K562 (cell line): ENCODE data around the gene TUBB1. TPM values are rescaled to one million over a fixed set of nuclear protein-coding genes. Genes with fewer than 3 reads are reported as not detected.

ENCODE experiments used
- BRCA1 ChIP-seq, 2 experiments: fragments of 450-650 bp in 1 of 2; sonication (generic) in 1 of 2; formaldehyde crosslinking in 1 of 2; IDR thresholded peaks; 2 replicates each; pipeline versions ENCODE4 v1.5.0 to v1.6.1; 2017 to 2020; ENCODE audit warnings: mild to moderate bottlenecking in 1 of 2, missing genetic modification reagents in 1 of 2
- CHD2 ChIP-seq: IDR thresholded peaks from 2 replicates; pipeline ENCODE4 v1.6.1; 2011; ENCODE audit warnings: low read depth, low read length
- CTBP1 ChIP-seq: fragments of 450-650 bp; IDR thresholded peaks from 2 replicates; pipeline ENCODE4 v1.6.1; 2016; ENCODE audit warnings: borderline replicate concordance
- HMG20B ChIP-seq: fragments of 250-450 bp; sonication (Bioruptor Pico); IDR thresholded peaks from 2 replicates; pipeline ENCODE4 v1.5.0; 2021; ENCODE audit warnings: mild to moderate bottlenecking
- IFI16 ChIP-seq: fragments of 250-450 bp; sonication (Bioruptor Pico); IDR thresholded peaks from 2 replicates; pipeline ENCODE4 v2.1.2; 2022; ENCODE audit warnings: mild to moderate bottlenecking, inconsistent platforms
- MYBL2 ChIP-seq, 2 experiments: fragments of 450-650 bp in 1 of 2; sonication (generic) in 1 of 2; formaldehyde crosslinking in 1 of 2; IDR thresholded peaks; 2 replicates each; pipeline versions ENCODE4 v1.6.1 to v1.8.1; 2017 to 2022; ENCODE audit warnings: borderline replicate concordance in 1 of 2, inconsistent platforms in 1 of 2, low read depth in 1 of 2, mild to moderate bottlenecking in 1 of 2, missing genetic modification reagents in 1 of 2, moderate library complexity in 1 of 2
- NFE2L1 ChIP-seq: fragments of 450-650 bp; IDR thresholded peaks from 2 replicates; pipeline ENCODE4 v1.6.1; 2016; ENCODE audit warnings: missing genetic modification characterization, low read depth, mild to moderate bottlenecking, missing compliant biosample characterization, moderate library complexity, borderline replicate concordance
- PPARD ChIP-seq: fragments of 250-450 bp; sonication (Bioruptor Pico); IDR thresholded peaks from 2 replicates; pipeline ENCODE4 v1.8.0; 2022; ENCODE audit warnings: inconsistent platforms, mild to moderate bottlenecking, moderate library complexity
- SIRT6 ChIP-seq: IDR thresholded peaks from one replicate; pipeline ENCODE4 v1.6.1; 2012; ENCODE audit warnings: low read depth, mild to moderate bottlenecking, control low read depth, inconsistent platforms, low read length, moderate library complexity
- TCF7 ChIP-seq: sonication (generic); IDR thresholded peaks from 2 replicates; pipeline ENCODE4 v1.6.1; 2016; ENCODE audit warnings: antibody characterized with exemption, borderline replicate concordance
- ZBTB17 ChIP-seq: fragments of 450-650 bp; formaldehyde crosslinking; IDR thresholded peaks from 2 replicates; pipeline ENCODE4 v1.4.0; 2020; ENCODE audit warnings: mild to moderate bottlenecking
- ZNF133 ChIP-seq: fragments of 250-450 bp; sonication (Bioruptor Pico); IDR thresholded peaks from 2 replicates; pipeline ENCODE4 v1.4.0; 2020; ENCODE audit warnings: mild to moderate bottlenecking
- polyA plus RNA-seq, 8 experiments: library from polyadenylated mRNA; depleted of rRNA in 4 of 8; stranded (reverse) in 5 of 8; unstranded in 3 of 8; fragments of >200 nt; fragmentation: Nextera tagmentation in 2 of 8; fragmentation: Illumina TruSeq in 1 of 8; extraction: Ambion mirVana in 2 of 8; extraction: Trizol in 1 of 8; gene quantifications; 2 replicates each; pipeline versions ENCODE4 v1.2.1 to v1.2.3, GENCODE V29; 2011 to 2014; ENCODE audit warnings: inconsistent platforms in 1 of 8, missing spikeins in 1 of 8
- total RNA-seq, 7 experiments: library from RNA; depleted of rRNA in 6 of 7; stranded (reverse); fragments of >200 nt in 6 of 7; fragmentation: Illumina TruSeq in 2 of 7; extraction: Trizol in 2 of 7; gene quantifications; 2 replicates each; pipeline versions ENCODE4 v1.2.1 to v1.2.3, GENCODE V29; 2011 to 2021; ENCODE audit warnings: low replicate concordance in 1 of 7
- TF ChIP-seq, protein P1 (sequence below): fragments of 450-650 bp; IDR thresholded peaks from 2 replicates; pipeline ENCODE4 v1.6.1; 2016; ENCODE audit warnings: borderline replicate concordance
- TF ChIP-seq, protein P2 (sequence below): fragments of 250-450 bp; sonication (Bioruptor Pico); IDR thresholded peaks from 2 replicates; pipeline ENCODE4 v1.5.0; 2021
- TF ChIP-seq, protein P3 (sequence below): conservative IDR thresholded peaks from 2 replicates; pipeline ENCODE4 v1.6.1; 2011; ENCODE audit warnings: low read depth, mild to moderate bottlenecking, low read length; ENCODE audit not compliant: control insufficient read depth
- TF ChIP-seq, protein P4 (sequence below): sonication (generic); formaldehyde crosslinking; IDR thresholded peaks from 2 replicates; pipeline ENCODE4 v1.8.1; 2023; ENCODE audit warnings: missing genetic modification reagents, mild to moderate bottlenecking, borderline replicate concordance

Gene TUBB1
- total and polyA plus RNA-seq, 9 of the 15 experiments (the other 6 are each of a cell fraction or from before 2014, with no cell fraction given): 1.5 to 3.9 (median 2.4) TPM

DNA sequence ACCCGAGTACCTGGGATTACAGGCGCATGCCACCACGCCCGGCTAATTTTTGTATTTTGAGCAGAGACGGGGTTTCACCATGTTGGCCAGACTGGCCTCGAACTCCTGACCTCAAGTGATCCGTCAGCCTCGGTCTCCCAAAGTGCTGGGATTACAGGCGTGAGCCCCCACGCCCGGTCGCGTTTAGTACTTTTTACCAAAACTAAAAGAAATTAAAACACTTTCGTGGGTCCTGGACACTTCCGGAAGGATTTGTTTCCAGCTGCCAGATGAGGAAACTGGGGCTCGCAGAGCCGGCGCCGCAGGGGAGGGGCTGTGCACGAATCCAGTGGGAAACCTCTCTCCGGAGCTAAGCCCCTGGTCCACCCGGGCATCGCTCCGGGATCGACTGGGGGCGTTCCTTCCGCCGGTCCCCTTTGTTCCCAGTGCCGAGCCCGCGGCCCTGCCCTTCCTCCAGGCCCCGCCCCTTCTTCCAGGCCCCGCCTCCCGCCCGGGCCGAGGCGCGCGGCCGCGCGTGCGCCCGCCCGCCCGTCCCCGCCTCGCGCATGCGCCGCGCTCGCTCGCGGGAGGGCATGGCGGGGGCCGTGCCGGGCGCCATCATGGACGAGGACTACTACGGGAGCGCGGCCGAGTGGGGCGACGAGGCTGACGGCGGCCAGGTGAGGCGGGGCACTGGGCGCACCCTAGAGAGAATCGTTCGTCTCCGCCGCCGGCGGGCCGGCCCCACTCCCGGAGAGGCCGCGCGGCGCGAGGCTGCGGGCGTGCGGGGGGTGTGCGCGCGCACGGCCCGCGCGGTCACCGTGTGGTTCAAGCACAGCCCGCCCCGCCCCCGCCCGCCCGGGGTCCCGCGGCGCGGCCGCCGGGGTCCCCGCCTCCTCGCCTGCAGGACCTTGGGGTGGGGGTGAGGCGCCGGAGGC lies 38.3 kb upstream of the TUBB1 start, which contains the start of gene NELFCD (continued):
- no peak for TF ChIP-seq MYBL2 (IDR thresholded peaks at IDR 0.05; ENCODE audit: low read depth)
- no peak for TF ChIP-seq MYBL2 (CRISPR knock-in tag; IDR thresholded peaks at IDR 0.05; ENCODE audit: borderline replicate concordance)
- TF ChIP-seq TCF7: peak; percentile 87
- TF ChIP-seq HMG20B (CRISPR knock-in tag): no peak
- no peak for TF ChIP-seq SIRT6
- TF ChIP-seq NFE2L1 (tag): no peak
- TF ChIP-seq, protein P1, sequence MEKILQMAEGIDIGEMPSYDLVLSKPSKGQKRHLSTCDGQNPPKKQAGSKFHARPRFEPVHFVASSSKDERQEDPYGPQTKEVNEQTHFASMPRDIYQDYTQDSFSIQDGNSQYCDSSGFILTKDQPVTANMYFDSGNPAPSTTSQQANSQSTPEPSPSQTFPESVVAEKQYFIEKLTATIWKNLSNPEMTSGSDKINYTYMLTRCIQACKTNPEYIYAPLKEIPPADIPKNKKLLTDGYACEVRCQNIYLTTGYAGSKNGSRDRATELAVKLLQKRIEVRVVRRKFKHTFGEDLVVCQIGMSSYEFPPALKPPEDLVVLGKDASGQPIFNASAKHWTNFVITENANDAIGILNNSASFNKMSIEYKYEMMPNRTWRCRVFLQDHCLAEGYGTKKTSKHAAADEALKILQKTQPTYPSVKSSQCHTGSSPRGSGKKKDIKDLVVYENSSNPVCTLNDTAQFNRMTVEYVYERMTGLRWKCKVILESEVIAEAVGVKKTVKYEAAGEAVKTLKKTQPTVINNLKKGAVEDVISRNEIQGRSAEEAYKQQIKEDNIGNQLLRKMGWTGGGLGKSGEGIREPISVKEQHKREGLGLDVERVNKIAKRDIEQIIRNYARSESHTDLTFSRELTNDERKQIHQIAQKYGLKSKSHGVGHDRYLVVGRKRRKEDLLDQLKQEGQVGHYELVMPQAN: 0 out of 2 replicates have a peak, but pooled peaks have one; percentile 21
- TF ChIP-seq, protein P2, sequence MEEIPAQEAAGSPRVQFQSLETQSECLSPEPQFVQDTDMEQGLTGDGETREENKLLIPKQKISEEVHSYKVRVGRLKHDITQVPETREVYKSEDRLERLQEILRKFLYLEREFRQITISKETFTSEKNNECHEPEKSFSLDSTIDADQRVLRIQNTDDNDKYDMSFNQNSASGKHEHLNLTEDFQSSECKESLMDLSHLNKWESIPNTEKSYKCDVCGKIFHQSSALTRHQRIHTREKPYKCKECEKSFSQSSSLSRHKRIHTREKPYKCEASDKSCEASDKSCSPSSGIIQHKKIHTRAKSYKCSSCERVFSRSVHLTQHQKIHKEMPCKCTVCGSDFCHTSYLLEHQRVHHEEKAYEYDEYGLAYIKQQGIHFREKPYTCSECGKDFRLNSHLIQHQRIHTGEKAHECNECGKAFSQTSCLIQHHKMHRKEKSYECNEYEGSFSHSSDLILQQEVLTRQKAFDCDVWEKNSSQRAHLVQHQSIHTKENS (CRISPR knock-in tag): no peak
- no peak for TF ChIP-seq ZBTB17 (CRISPR knock-in tag)
- TF ChIP-seq, protein P3, sequence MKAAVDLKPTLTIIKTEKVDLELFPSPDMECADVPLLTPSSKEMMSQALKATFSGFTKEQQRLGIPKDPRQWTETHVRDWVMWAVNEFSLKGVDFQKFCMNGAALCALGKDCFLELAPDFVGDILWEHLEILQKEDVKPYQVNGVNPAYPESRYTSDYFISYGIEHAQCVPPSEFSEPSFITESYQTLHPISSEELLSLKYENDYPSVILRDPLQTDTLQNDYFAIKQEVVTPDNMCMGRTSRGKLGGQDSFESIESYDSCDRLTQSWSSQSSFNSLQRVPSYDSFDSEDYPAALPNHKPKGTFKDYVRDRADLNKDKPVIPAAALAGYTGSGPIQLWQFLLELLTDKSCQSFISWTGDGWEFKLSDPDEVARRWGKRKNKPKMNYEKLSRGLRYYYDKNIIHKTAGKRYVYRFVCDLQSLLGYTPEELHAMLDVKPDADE: no peak
- peak; percentile 55; the same call in 1 of the 2 replicates for TF ChIP-seq CTBP1
- no peak for TF ChIP-seq PPARD
- TF ChIP-seq CHD2: no peak; the same call in 1 of the 2 replicates
- no peak for TF ChIP-seq IFI16 (CRISPR knock-in tag)
- TF ChIP-seq ZNF133 (CRISPR knock-in tag): no peak
- TF ChIP-seq, protein P4, sequence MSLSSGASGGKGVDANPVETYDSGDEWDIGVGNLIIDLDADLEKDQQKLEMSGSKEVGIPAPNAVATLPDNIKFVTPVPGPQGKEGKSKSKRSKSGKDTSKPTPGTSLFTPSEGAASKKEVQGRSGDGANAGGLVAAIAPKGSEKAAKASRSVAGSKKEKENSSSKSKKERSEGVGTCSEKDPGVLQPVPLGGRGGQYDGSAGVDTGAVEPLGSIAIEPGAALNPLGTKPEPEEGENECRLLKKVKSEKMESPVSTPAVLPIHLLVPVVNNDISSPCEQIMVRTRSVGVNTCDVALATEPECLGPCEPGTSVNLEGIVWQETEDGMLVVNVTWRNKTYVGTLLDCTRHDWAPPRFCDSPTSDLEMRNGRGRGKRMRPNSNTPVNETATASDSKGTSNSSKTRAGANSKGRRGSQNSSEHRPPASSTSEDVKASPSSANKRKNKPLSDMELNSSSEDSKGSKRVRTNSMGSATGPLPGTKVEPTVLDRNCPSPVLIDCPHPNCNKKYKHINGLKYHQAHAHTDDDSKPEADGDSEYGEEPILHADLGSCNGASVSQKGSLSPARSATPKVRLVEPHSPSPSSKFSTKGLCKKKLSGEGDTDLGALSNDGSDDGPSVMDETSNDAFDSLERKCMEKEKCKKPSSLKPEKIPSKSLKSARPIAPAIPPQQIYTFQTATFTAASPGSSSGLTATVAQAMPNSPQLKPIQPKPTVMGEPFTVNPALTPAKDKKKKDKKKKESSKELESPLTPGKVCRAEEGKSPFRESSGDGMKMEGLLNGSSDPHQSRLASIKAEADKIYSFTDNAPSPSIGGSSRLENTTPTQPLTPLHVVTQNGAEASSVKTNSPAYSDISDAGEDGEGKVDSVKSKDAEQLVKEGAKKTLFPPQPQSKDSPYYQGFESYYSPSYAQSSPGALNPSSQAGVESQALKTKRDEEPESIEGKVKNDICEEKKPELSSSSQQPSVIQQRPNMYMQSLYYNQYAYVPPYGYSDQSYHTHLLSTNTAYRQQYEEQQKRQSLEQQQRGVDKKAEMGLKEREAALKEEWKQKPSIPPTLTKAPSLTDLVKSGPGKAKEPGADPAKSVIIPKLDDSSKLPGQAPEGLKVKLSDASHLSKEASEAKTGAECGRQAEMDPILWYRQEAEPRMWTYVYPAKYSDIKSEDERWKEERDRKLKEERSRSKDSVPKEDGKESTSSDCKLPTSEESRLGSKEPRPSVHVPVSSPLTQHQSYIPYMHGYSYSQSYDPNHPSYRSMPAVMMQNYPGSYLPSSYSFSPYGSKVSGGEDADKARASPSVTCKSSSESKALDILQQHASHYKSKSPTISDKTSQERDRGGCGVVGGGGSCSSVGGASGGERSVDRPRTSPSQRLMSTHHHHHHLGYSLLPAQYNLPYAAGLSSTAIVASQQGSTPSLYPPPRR: no peak
- TF ChIP-seq BRCA1 (IDR thresholded peaks at IDR 0.05): no peak
- TF ChIP-seq BRCA1 (CRISPR knock-in tag; IDR thresholded peaks at IDR 0.05): no peak
